ENCODE data around the gene EHBP1.

GRCh38 chr2:62933398-62933917, 227.9 kb downstream of the EHBP1 start:
- TF ChIP-seq POLR2A (IDR thresholded peaks at IDR 0.05; ENCODE audit: low read depth, low read length) (no peak), JUN (IDR thresholded peaks at IDR 0.05; ENCODE audit: borderline replicate concordance, insufficient read depth, insufficient read length, low read depth) (no peak), EZH2 (IDR thresholded peaks at IDR 0.05; ENCODE audit: borderline replicate concordance, low read depth, low read length, severe bottlenecking) (no peak), POLR2AphosphoS5 (IDR thresholded peaks at IDR 0.05; ENCODE audit: insufficient read depth, low read depth, low read length) (no peak), MYC (IDR thresholded peaks at IDR 0.05; ENCODE audit: low read depth, low read length) (no peak), MAX (IDR thresholded peaks at IDR 0.05; ENCODE audit: insufficient read depth, insufficient read length) (no peak)
- TF ChIP-seq, protein P1, sequence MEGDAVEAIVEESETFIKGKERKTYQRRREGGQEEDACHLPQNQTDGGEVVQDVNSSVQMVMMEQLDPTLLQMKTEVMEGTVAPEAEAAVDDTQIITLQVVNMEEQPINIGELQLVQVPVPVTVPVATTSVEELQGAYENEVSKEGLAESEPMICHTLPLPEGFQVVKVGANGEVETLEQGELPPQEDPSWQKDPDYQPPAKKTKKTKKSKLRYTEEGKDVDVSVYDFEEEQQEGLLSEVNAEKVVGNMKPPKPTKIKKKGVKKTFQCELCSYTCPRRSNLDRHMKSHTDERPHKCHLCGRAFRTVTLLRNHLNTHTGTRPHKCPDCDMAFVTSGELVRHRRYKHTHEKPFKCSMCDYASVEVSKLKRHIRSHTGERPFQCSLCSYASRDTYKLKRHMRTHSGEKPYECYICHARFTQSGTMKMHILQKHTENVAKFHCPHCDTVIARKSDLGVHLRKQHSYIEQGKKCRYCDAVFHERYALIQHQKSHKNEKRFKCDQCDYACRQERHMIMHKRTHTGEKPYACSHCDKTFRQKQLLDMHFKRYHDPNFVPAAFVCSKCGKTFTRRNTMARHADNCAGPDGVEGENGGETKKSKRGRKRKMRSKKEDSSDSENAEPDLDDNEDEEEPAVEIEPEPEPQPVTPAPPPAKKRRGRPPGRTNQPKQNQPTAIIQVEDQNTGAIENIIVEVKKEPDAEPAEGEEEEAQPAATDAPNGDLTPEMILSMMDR (IDR thresholded peaks at IDR 0.05; ENCODE audit: extremely low read depth in 1 of 2, insufficient read depth in 1 of 2, low read depth in 1 of 2, low read length in 2 of 2): no peak
